HG03354 (cell line): ENCODE measurements around the gene TBX1.

Experiments used
- ATAC-seq: cut with Tn5 transposase; IDR thresholded peaks from one replicate; pipeline ENCODE4 v1.9.1; 2021; ENCODE audit warnings: mild to moderate bottlenecking; ENCODE audit not compliant: unreplicated experiment, poor library complexity, severe bottlenecking

The TBX1 gene

DNA sequence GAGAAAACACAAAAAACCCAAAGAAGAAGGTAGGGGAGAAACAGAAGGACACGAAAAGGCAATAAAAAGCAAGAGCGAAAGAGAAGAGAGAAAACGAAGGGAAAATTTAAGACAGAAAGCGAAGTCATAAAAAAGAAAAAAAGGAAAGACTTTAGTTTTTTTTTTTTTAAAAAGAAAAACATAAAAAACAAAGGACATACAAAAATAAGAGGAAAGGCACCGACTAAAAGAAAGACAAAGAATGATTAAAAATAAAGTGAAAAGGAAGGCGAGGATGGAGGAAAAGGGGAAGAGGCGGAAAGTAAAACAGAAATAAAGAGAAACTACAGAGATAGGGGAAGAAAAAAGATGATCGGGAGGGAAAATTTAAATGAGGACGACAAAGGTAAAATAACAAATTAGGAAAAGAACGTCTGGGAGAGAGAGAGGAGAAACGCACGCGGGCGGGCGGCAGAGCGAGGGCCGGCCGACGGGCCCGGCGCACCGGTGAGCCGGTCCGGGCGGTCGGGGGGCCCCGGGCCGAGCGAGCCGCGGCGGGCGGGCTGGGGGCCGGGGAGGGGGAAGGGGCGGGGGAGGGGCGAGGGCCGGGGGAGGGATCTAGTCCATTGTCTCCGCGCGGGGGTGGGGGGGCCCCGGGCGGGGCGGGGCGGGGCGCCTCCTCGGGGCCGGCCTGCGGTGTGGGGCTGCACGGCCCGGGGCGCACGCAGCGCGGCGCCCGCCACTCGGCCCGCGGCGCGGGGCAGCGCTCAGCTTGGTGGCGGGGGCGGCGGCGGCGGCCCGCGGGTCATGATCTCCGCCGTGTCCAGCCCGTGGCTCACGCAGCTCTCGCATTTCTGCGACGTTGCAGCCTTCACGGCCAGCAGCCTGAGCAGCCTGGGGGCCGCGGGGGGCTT lies at the start of gene TBX1:
TSS of gene TBX1 (plus strand) at position 721 of the 893 bp plus-strand sequence. CDS start at position 787, 66 bp downstream.
- no peak for ATAC-seq

DNA sequence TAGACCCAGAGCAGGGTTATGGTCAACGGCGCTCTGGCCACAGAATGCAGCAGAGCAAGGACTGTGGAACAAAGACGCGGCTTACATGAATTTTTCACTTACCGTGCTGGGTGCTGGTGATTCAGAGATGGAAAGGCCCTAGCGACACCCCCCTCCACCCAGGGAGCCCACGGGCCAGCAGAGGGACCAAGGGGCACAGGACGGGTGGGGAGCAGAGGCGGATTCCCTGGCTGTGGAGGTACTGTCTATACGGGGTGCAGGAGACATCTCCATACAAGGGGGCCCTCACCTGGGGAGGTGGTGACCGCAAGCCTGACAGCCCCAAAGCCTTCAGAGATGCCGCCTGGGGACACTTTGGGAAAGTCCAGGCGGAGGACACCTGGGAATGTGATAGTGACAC lies 47.3 kb upstream of the TBX1 start:
- ATAC-seq, result no peak

DNA sequence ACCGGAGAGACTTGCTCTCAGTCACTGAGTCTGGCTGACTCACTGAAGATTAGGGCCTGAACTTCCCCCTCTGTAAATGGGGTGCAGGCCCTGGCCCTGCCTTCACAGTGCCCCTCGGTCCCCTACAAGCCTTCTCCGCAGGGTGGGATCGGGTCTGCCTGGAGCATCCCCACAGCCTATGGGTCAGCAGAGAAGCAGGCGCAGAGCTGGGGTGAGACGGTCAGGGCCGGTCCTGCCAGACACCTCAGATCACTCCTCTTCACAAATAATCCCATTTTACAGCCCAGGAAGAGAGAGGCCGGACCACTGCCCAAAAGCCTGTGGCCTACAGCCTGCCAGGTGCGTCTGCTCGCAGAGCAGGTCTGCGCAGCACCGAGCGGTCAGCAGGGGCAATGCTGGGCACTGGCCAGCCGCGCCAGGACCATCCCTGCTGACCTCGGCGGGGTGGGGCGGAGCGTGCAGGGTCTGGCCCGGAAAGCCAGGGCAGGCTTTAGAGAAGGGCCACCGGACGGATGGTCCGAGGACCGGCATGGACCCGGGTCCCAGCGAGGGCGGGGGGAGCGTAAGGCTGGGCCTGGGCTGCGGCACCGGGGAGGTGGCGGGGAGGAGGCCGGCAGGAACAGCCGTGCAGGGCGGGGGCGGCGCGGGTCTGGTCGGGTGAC lies 46.8 kb upstream of the TBX1 start:
- ATAC-seq, result no peak

DNA sequence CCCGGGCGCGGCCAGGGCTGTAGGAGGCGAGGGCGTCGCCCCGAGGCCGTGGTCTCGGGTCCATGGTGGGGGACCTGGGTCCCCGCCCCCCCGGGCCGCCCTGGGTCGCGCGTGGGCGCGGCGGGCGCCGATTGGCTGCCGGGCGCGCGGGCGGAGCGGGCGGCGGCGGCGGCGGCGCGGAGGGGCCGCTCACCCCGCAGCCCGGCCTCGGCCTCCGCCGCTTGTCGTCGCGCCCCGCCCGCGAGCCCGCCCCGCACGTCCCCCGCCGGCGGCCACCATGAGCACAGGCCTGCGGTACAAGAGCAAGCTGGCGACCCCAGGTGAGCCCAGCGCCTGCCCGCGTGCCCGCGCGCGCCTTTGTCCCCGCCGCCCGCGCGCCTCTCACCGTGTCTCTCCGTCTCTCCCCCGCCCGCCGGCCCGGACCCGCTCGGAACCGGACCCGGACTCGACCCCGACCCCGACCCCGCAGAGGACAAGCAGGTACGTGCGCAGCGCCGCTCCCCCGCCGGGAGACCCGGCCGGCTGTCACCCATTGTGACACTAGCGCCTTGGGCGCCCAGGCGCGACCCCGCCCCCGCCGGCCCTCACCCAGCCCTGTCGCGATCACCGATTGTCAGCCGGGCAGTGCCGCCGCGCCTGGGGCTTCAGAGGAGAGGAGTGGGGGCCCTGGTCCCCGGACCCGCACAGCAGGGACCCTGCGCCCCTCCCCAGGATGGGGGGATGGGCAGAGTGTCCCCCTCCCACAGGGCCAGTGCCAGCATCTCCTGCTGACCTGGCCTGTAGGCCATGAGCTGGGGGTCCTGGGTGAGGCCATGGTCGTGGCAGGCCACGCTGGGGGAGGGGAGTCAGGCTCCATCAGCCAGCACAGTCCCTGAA lies 46.0 kb upstream of the TBX1 start, which contains the start of gene SEPTIN5:
TSS of gene SEPTIN5 (plus strand) at position 192 of the 876 bp plus-strand sequence. CDS start at position 278, 86 bp downstream.
- no peak for ATAC-seq

DNA sequence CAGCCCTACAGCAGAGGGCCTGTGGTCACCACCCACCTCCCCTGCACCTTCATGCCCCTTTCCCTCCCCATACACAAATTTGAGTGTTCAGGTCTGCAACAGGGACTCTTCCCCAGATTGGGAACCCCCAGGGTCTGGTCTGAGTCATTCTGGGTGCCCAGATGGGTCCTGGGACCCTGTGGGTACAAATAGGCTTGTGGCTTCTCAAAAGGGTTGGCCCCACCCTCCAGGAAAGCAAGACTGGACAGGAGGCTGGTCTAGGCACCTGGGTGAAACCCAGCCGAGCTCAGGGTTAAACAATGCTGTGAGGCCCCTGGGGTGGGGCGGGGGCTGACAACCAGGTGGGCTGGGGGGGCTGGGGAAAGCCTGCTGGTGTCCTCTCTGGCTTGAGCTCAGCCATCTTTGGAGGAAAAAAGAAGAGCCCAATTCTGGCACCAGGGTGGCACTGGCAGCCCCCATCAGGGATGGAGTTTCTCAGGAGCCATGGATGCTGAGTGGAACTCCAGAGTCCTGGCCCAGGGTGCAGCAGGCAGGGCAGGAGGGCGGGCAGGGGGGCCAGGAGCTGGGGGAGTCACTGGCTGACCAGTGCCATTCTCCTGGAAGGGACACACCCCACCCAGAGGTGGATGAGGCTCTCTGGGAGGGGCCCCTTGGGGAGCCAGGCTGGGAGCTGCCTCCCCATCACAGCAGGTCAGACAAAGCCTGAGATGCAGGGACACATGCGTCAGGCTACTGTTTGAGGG lies 45.2 kb upstream of the TBX1 start:
- no peak for ATAC-seq

DNA sequence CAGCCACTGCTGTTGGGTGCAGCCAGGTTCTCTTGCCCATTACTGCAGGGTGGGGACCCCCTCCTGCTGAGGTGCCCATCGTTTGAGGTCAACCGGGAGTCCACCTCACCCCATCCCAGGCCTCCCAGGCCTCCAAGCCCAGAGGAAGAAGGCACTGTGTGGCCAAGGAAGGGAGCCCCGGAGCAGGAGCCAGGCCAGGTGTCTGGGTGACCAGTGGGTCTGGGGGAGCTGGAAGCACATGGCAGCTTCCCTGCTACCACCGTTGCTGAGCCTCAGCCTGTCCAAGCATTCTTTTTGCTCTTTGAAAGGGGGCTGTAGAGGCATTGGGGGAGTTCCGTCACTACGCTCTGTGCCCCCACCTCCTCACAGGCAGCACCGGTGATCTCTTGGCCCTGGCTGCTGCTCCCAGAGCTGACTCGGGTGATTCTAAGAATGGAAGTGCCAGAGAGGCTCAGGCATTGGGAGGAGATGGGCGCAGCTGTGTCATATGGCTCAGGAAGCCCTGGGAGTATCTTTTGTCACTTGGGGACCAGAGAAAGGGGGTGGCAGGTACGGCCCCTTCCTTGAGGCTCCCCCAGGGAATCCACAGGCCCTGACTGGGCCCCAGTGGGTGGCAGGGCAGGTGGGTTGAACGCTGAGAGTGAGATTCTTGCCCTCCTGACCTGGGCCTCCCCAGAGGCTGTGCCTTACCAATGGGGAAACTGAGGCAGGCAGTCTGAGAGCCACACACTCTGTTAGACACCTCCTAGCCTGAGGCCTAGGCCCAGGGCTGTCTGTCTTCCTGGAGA lies 44.3 kb upstream of the TBX1 start:
- ATAC-seq, result no peak

DNA sequence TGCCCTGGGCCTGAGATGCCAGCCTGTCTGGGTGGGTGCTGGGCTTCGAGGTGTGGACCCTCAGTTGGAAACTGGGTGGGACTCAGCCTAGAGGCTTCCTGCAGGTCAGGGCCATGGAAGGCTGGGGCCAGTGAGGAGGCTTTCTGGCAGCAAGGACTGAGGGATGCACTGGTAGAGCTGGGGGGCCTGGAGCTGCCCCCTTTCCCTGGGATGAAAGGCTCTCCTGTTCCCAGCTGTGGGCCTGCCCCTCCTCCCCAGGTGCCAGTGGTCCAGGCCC lies 43.8 kb upstream of the TBX1 start:
- no peak for ATAC-seq

DNA sequence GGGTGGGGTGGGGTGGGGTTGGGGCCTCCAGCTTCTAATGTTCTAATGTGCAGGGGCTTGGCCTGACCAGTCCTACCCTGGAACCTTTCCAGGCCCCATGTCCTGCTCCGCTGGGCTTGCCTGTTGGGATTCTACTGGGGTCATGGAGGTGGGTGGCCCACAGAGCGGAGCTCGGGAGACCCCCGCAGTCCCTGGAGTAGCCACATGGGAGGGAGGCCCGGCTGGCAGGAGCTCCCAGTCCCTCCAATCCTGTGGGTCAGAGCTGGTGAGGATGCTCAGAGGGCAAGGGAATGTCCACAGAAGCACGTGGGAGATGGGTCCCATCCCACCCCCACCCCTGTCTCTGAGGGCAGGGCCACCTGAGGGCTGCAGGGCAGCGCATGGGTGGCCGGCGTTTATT lies 43.4 kb upstream of the TBX1 start:
- no peak for ATAC-seq

DNA sequence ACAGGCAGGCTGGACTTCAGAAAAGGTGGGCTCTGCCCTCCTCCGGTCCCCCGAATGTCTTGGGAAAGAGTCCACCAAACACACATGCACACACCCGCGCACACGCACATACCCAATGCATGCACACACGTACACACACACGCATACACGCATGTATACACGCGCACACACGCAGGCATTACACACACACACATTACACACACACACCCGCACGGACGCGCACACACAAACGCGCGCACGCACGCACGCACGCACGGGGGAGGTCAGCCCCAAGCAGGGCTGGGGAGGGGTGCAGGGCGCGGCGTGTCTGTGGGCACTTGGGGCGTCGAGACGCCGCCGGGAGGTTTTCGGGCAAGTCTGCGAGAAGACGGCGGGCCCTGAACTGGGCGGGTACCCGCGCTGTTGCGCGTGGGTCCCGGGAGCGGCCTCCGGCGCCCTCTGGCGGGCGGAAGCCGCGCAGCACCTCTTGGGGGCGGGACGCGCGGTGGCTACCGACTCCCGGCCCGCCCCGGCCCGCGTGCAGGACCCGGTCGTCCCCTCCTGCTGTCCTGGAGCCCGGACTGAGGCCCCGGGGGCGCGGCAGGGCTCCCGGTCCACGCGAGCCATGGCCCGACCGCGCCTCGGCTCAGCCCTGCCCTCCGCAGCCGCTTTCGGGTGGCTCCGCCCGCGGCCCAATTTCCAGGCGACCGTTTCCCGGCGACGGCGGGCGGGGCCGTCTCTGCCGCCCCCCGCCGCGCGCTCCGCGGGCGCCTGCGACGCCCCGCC lies 42.7 kb upstream of the TBX1 start:
- peak; percentile 61 for ATAC-seq

DNA sequence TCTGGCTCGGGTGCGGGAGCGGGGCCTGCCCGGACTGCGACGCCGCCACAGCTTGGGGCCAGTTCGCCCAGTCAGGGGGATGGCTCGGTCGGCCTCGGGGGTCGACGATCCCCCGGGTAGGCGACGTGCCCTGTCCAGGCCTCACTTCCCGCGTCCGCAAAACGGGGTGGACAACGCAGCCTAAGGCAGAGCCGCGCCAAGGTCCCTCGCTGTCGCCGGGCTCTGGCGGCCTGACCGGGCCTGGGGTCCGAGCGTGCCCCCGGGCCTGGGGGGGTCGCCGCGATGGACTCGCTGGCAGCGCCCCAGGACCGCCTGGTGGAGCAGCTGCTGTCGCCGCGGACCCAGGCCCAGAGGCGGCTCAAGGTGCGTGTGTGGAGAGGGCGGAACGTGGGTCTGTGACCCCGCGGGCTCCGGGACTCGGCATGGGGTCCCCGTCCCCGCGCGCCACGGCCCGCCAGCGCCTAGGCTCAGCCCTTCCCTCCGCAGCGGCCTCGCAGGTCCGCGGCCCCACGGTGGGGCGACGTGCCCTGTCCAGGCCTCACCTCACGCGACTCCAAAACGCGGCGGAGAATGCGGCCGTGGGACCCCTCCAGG lies 42.0 kb upstream of the TBX1 start:
- ATAC-seq, result no peak

DNA sequence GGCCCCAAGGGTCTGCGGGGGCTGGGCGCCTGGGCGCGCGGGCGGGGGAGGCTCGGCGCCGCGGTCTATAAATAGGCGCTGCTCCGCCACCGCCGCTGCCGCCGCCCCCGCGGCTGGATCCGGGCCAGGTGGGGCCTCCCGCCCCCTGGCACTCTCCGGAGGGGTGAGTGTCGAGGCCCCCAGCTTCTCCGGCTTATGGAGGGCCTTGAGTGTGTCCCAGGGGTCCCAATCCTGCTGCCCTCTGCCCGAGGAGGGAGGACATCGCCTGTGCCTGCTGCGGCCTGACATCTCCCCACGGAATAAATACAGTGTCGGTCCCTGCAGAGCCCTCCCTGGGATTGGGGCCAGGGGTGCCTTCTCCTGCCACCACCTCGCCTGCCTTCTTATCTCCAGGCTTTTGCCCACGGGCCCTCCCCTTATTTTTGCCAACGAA lies 41.5 kb upstream of the TBX1 start:
- ATAC-seq, result no peak

DNA sequence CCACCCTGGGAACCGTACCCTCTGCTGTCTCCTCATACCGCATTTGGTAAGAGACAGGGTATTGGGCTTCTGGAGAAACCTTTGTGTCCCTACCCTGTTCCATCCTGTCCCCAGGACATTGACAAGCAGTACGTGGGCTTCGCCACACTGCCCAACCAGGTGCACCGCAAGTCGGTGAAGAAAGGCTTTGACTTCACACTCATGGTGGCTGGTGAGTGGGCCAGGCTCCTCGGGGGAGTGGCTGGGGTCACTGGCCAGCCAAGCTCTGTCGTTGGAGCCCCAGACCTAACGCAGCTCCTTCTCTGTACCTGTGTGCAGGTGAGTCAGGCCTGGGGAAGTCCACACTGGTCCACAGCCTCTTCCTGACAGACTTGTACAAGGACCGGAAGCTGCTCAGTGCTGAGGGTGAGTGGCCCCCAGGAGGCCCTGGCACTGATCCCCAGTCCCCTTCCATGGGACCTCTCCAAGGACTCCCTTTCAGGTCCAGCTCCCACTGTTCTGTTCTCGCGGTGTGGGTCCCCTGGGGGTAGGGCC lies 41.0 kb upstream of the TBX1 start:
- ATAC-seq, result no peak

DNA sequence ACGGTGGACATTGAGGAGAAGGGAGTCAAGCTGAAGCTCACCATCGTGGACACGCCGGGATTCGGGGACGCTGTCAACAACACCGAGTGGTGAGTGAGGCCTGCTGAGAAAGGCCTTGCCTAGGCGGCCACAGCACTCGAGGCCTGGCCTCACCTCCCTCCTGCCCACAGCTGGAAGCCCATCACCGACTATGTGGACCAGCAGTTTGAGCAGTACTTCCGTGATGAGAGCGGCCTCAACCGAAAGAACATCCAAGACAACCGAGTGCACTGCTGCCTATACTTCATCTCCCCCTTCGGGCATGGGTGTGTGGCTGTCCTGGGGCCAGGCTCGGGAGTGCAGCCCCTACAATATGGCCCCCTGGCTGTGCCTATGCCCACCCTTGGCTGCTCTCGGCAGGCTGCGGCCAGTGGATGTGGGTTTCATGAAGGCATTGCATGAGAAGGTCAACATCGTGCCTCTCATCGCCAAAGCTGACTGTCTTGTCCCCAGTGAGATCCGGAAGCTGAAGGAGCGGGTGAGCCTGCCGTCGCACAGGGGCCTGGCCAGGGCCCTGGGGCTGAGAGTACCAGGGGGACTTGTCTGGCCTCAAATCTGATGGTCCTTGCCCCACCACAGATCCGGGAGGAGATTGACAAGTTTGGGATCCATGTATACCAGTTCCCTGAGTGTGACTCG lies 40.3 kb upstream of the TBX1 start:
- no peak for ATAC-seq

DNA sequence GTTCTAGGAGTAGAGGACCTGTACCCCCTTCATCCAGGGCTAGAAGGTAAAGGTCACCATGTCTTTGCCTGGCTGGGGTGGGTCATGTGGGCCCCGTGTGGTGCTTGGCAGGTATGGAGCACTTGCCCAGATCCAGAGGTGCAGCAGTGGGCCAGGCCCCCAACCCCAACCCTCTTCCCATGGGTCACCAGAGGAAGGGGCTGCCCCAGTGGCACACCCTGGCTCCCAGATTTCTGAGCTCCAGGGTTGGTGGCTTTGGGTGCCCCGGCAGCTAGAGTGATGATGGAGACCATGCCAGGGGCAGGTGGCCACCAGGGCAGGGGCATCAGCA lies 39.6 kb upstream of the TBX1 start:
- ATAC-seq, result no peak

DNA sequence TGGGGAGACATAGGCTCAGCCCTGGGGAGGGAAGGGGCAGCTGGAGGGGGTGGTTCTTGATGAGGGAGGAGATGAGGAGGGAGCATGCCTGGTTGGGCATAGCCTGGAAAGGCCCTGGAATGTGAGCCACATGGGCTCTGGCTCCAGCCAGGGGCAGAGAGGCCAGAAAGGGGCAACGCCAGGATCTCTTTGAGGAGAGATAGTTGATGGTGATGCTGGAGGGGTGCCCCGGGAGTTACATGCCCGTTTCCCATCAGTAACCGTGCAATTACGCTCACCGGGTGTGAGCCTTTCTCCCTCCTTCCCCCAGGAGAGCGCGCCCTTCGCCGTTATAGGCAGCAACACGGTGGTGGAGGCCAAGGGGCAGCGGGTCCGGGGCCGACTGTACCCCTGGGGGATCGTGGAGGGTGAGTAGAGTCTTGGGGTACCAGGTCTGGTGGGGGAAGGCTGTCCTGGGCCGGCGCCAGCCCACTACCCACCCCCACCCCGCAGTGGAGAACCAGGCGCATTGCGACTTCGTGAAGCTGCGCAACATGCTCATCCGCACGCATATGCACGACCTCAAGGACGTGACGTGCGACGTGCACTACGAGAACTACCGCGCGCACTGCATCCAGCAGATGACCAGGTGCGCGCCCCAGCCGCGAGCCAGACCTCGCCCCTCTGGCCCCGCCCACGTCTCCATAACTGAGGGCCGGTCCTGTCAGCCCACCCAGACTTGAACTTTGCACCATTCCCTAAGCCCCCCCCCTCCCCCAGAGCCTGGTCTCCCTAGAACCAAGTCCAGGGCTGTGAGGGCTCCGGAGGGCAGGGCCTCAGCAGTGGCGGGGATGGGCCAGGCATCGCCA lies 39.0 kb upstream of the TBX1 start:
- no peak for ATAC-seq
